SU-DHL-6 (cell line): ENCODE data around the gene ADGRD1.

ENCODE experiments used
- EZH2phosphoT487 ChIP-seq: fragments of 200-600 bp; sonication (generic), shearing (Covaris generic); conservative IDR thresholded peaks from 2 replicates; pipeline ENCODE4 v1.6.1; 2018; ENCODE audit warnings: mild to moderate bottlenecking, antibody characterized with exemption, low read length, moderate library complexity, mixed read lengths
- TF ChIP-seq, protein P1 (sequence below): fragments of 200-600 bp; sonication (generic); IDR thresholded peaks from one replicate; pipeline ENCODE4 v1.5.1; 2017; ENCODE audit warnings: antibody characterized with exemption, mild to moderate bottlenecking, low read length, moderate library complexity; ENCODE audit not compliant: insufficient read depth, poor library complexity, severe bottlenecking

DNA sequence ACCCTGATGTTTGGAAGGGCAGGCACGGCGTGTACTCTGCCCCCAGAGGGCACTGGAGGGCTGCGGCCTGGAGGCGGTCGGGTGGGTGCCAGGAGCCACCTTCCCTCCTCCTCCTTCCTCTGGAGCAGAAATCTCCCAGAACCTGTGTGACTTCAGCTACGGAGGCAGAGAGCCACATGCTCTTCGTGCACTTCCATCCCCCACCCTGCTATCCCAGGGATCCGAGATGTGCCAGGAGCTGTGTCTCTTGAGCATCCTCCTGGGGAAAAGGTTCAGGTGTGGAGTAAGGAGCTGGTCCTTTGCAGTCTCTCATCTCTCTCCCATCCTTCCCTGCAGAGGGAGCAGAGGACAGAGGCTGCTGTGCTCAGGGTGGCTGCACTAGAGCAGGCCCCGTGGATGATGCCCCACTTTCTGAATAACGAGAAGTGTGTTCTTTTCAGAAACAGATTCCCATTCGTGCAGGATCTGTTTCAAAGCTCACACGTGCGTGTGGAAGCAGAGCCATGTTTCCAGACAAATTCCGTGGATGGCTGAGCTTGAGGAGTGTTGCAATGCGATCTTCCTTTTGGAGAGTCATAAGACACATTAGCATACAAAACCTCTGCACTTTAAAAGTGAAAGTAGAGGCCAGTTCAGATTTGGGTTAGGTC, 162.9 kb downstream of the ADGRD1 start:
- TF ChIP-seq, protein P1, sequence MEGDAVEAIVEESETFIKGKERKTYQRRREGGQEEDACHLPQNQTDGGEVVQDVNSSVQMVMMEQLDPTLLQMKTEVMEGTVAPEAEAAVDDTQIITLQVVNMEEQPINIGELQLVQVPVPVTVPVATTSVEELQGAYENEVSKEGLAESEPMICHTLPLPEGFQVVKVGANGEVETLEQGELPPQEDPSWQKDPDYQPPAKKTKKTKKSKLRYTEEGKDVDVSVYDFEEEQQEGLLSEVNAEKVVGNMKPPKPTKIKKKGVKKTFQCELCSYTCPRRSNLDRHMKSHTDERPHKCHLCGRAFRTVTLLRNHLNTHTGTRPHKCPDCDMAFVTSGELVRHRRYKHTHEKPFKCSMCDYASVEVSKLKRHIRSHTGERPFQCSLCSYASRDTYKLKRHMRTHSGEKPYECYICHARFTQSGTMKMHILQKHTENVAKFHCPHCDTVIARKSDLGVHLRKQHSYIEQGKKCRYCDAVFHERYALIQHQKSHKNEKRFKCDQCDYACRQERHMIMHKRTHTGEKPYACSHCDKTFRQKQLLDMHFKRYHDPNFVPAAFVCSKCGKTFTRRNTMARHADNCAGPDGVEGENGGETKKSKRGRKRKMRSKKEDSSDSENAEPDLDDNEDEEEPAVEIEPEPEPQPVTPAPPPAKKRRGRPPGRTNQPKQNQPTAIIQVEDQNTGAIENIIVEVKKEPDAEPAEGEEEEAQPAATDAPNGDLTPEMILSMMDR = no peak
- TF ChIP-seq EZH2phosphoT487 = no peak
